ENCODE results near the gene RPP30.

RPP30 gene

DNA sequence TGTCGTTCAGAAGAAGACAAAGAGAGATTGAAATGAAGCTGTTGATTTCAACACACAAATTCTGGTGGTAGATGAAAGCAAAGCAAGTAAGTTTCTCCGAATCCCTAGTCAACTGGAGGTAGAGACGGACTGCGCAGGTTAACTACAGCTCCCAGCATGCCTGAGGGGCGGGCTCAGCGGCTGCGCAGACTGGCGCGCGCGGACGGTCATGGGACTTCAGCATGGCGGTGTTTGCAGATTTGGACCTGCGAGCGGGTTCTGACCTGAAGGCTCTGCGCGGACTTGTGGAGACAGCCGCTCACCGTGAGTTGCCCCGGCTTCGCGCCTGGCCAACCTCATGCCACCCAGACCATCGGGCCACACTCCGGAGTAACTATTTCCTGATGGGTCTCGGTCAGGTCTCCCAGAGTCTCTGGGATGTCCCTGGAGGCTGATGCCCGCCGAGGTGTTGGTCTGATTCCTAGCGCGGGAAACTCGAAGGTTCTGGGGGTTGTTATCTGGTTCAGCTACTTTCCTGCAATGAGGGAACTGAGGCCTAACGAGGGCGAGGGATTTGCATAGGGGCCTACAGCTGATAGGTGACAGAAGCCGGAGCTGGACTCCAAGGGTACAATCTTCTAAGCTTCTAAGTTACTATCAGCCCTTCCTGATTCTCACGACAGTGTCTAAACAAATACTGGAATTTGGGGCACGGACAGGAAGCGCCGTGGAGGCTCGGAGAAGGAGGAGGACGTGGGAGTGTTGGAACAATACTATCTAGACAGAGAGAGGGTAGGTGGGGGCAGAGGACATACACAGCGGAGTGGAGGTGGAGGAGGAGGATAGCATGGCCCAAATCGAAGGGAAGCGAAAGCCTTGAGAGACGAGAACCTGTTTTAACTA is at the start of gene RPP30:
Gene RPP30 (plus strand): TSS at position 209 of the 882 bp plus-strand sequence. CDS start 13 bp downstream, at position 222.
- peak; percentile 66 for DNase-seq

DNA sequence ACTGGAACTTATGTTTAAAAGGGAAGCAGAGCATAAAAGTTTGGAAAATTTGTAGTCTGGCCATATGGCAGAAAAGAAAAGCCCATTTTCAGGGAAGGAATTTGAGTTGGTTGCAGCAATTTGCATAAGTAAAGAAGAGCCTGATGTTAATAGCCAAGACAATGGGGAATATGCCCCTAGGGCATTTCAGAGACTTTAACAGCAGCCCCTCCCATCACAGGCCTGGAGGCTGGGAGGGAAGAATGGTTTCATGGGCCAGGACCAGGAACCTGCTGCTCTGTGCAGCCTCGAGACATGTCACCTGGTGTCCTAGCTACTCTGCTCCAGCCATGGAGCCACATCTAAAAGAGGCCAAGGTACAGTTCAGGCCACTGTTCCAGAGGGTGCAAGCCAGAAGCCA is 49.3 kb upstream of the RPP30 start:
- no peak for DNase-seq

GRCh38 chr10:90832111-90832510 is 39.7 kb upstream of the RPP30 start:
- no peak for DNase-seq

DNA sequence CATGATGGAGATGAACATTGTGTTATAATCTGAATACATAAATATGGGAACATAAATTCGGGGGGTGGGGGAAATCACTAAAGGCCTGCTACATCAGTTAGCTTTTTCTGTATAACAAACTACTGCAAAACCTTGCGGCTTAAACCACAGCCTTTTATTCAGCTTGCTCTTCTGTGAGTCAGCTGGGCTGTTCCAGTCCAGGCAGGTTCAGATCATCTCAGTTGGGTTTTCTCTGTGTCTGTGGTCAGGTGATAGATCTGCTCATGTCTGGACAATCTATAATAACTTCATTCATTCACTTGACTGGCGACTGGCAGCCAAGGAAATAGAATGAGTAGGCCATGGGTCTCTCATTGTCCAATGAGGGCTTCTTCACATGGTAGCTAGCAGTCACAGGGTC is 37.4 kb upstream of the RPP30 start:
- no peak for DNase-seq

GRCh38 chr10:90837486-90837885 is 34.3 kb upstream of the RPP30 start:
- no peak for DNase-seq

DNA sequence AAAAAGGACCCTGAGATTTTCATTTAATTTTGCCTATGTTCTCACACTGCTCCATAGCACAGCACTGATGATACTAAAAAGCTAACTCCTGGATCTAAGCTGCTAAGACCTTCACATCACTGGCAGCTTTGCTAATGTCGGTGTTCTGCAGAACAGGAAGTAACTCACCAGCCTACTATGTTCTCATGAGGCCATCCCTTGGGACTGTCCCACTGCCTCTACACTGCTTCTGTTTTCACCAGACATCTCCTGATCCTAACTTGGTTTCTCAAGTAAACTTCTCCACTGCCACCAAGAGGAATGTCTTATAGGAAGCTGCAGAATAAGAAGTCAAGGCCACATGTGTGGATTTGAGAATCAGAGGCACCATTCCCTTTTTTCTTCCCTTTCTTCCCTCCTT is 29.0 kb upstream of the RPP30 start:
- DNase-seq = peak; percentile 36

DNA sequence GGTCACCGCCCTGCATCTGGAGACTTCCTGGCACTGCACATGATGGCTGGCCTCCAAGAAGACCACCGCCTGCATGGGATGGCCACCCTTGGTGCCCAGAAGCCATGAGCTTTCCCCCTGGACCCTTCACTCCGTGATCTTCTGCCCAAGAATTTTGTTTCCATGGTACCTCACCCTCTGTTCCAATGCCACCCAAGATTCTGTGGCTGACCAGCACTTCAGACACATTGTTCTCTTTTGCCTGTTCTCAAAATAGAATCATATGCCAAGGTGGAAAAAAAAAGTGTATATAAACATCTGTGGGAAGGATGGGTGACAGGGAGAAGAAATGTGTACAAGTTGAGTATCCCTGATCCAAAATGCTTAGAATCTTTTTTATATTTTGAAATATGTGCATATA is 26.0 kb upstream of the RPP30 start:
- DNase-seq = no peak

DNA sequence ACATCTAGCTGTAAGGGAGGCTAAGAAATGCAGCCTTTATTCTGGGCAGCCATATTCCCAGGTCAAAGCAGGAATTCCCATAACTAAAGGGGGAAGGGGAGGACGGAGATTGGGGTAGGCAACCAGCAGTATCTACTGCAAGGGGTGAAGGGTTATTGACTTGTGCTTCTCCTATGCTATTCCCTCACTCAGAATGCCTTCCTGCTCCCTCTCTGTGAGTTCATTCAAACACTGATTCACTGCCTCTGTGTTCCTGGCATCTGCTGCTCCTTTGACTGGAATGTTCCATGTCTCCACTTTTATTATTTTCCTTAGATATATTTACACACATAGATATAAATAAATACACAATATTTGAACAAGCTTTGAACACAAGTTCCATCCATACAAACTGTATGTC is 25.0 kb upstream of the RPP30 start:
- DNase-seq = no peak

GRCh38 chr10:90847436-90847835 is 24.3 kb upstream of the RPP30 start:
- peak; percentile 78 for DNase-seq

DNA sequence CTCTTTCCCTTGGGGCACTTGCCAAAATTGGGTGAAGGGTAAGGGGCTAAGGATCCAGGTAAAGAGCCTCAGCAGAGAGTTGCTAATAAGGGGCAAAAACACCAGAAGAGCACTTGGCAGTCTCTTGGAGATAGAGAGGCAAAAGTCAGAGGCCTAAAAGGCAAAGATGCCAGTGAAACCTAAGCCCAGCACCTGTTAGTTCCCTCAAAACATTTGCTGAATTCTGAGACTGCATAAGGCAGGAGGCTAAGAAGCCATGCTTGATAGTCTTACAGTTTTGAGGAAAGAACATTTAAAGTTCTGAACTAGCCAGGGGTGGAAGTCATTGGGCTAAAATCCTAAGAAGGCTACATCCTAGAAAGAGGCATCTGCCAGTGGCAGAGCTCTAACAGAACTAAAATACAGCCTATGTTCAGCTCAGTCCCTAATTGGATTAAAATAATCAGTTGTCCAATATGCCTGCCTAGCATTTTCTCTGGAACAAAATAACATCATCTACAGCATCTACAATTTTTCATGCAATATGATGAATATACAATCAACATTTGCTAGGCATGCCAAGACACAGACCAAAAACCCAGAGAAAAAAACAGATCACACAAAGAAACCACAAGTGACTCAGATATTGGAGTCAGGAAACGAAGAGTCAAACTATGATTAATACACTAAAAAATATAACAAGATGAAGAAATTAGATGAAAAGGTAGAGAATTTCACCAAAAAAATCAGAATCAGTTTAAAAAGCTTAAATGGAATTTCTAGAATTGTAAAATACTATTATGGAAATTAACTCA is 21.6 kb upstream of the RPP30 start:
- DNase-seq = peak; percentile 14

DNA sequence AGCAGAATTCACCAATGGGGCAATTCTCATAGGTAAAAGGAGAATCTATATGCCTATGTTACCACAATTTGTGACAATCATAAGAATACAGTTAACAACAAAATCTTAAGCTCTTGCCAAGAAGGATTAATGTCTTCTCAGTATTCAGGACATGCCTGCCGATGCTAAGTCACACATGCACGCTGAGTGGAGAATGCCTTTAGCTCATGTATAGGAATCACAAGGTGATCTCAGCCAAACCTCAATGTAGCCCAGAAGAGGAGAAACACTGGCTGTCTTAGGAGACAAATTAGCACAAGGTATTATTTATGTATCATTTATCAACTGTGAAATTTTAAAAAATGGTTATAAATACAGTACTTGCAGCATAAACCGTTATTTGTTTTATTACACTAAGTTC is 16.6 kb upstream of the RPP30 start:
- no peak for DNase-seq

DNA sequence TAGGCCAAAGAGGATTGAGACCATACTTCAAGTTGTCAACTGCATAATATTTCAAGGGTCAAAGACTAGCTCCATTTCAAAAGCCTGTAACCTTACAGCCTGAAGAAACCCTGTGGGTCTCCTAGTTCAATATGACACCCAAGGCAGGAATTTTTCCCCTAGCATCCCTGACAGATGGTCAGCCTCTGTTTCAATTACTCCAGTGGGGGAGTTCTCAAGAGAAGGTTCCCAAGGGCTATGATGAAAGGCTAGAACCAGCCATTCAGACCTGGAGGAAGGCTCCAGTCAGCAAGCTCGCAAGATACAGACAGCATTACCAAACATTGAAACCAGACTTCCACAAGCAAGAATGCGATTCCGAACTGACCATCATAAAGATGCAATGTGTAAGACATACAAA is 15.5 kb upstream of the RPP30 start:
- peak; percentile 34 for DNase-seq

GRCh38 chr10:90856964-90857634 is 14.7 kb upstream of the RPP30 start:
- no peak for DNase-seq

DNA sequence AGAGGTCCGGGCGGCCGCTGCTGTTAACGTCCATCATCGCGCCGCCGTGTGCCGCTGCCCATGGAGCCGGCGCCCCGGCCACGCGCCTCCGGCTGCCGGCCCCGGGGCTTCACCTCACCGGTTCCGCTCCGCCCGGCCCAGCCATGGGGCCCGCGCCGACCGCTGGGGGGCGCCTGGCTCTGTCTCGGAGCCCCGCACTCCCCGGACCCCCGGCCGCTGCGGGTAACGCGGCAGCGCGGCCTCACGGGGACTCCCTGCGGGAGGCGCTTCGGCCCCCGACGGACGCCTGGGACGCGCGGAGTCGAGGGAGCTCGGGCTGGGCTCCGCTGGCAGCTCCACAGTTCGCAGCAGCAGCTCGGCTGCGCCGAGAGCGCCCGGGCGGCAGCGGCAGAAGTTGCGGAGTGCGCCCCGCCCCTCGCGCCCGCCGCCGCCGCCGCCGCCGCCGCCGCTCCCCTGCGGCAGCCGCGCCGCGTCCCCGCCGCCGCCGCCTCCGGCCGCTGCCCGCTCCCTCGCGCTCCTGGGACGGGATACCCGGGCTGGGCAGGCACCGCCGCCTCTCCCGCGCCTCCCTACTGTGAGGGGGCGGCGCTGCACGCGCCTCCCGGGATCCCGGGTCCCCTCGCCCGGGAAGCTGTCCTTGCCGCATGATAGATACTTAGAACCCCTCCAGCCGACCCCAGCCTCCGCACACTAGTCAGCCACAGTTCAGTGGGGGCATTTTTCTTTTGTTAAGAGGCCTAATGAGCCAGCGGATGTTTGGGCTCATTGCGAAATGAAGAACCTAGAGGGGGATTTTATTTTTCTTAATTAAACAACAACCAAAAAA is 13.9 kb upstream of the RPP30 start, which contains the start of gene HTR7:
Gene HTR7 (minus strand): TSS at position 405 of the 826 bp plus-strand sequence. CDS start 368 bp downstream, at position 37.
- peak; percentile 44 for DNase-seq

DNA sequence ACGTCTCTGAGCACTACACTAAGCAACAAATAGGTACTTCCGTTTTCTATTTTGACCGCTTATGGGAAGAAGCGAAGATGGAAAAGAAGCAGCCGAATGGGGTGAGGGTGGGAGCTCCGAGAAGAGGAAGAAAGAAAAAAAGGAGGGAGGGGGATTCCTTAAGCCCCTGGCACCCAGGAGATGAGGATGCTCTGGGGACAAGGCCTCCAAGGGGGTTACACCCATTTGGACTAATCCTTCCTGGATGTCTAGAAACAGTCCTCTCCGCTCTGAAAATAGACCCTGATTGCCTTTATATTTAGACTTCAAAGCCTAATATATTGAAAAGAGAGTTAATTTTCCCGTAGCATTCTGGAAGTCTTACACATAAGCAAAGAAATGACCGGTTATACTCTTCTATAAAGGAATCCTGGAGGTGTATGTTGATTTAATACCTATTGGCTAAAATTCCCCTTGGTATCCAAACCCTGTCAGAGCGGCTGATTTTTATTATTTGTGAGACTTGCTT is 13.3 kb upstream of the RPP30 start:
- peak; percentile 82 for DNase-seq

GRCh38 chr10:90859321-90859751 is 12.4 kb upstream of the RPP30 start:
- DNase-seq = peak; percentile 91

- no peak for DNase-seq
These were observed 11.0 kb upstream of the RPP30 start for GRCh38 chr10:90860790-90861189.

DNA sequence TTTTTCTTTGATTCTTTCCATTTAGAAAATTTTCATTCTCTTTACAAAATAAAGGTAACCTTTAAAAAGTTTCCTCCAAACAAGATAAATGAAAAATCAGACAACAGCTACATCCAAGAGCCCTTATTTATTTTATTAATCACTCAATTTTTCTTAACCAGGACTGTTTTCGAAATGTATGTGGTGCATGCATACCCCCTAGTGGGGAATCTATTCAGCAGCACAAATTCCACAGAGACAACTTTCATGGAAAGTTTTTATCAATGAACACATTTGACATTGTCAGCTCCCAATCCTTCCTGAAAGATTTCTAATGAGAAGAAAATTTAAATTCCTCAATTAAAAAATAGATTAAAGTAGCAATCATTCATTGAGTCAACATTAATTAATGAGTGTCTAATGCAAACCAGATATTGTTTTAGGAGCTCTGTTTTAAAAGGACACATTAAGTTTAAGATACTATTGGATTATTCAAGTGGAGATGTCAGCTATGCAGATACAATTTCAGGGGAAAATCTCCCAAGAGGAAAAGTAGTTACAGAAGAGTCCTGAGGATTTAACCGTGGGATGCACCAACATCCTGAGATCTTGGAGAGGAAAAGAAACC is 8.8 kb upstream of the RPP30 start:
- DNase-seq = peak; percentile 32

DNA sequence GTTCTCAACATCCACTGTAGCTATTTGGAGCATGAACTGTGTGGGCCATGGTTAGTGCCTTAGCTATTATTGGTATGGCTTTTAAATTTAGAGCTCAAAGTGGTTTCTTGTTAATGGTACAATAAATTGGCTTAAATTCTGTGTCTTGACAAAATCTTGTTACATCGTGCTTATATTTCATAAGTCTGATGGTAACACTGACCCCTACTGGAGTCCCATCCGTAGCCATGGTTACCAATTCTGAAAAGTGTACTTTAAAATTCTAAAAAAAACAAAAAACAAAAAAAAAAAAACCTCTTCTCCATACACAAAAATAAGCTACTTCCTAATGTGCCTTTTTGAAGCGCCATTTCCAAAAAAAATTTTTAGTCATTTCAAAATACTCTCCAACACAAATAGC is 6.4 kb upstream of the RPP30 start:
- DNase-seq = peak; percentile 24

GRCh38 chr10:90866050-90866598 is 5.7 kb upstream of the RPP30 start:
- DNase-seq = no peak

DNA sequence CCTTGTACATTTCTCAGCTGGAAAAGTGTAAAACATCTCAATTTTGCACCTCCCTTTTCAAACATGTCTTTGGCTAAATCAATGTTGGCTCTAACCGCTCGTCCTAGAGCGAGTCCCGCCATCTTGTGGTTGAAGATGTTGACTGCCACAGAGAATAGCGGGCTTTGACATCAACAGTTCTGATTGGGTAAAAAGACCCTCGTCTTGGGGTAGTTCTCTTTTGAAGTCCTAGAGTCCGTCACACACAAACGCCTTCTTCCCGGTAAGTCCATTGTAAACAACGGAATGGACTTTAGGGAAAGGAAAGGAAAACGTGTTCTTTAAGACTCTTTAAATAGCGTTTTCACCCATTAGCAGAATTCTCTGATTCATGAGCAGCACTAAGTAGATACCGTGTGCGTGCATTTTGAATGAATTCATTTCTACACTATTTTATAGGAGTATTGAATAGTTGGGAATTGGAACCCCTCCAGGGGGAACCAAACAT is 452 bp upstream of the RPP30 start:
- DNase-seq = peak; percentile 61

All from MV-4-11 (cell line).